Mesendoderm (in vitro differentiated cells): ENCODE measurements around the gene GPR176.
A peak's percentile ranks its signal among the peaks of the same experiment; 100 is the strongest.

ENCODE experiments used
- DNase-seq: peaks from one replicate; pipeline ENCODE4 v3.0.0; 2013
- H2AK5ac ChIP-seq: 2 replicates; pipeline ENCODE4 v1.6.1; 2013; ENCODE audit warnings: low read length, inconsistent platforms
- H2BK120ac ChIP-seq: 2 replicates; pipeline ENCODE4 v1.6.1; 2013; ENCODE audit warnings: low read depth, mild to moderate bottlenecking, low read length, moderate library complexity, mixed read lengths
- H2BK15ac ChIP-seq: replicated peaks from 2 replicates; pipeline ENCODE4 v1.6.1; 2013; ENCODE audit warnings: low read depth, mild to moderate bottlenecking, moderate library complexity
- H2BK5ac ChIP-seq: 2 replicates; pipeline ENCODE4 v1.6.1; 2013; ENCODE audit warnings: low read length, inconsistent platforms
- H3K18ac ChIP-seq: 2 replicates; pipeline ENCODE4 v1.6.1; 2013; ENCODE audit warnings: mild to moderate bottlenecking, low read length, mixed read lengths
- H3K23ac ChIP-seq: one replicate; pipeline ENCODE4 v1.6.1; 2013; ENCODE audit warnings: low read length
- H3K27ac ChIP-seq: 2 replicates; pipeline ENCODE4 v1.5.1; 2013; ENCODE audit warnings: low read depth, mild to moderate bottlenecking, inconsistent platforms, low read length, moderate library complexity
- H3K27me3 ChIP-seq: 2 replicates; pipeline ENCODE4 v1.6.1; 2013; ENCODE audit warnings: low read length, control low read depth, mild to moderate bottlenecking, inconsistent platforms; ENCODE audit not compliant: insufficient read depth, poor library complexity
- H3K36me3 ChIP-seq: 2 replicates; pipeline ENCODE4 v1.6.1; 2013; ENCODE audit warnings: low read length, inconsistent platforms; ENCODE audit not compliant: control insufficient read depth, insufficient read depth
- H3K4ac ChIP-seq: one replicate; pipeline ENCODE4 v1.6.1; 2013; ENCODE audit warnings: low read depth, mild to moderate bottlenecking, low read length, moderate library complexity
- H3K4me1 ChIP-seq: 2 replicates; pipeline ENCODE4 v1.6.1; 2013; ENCODE audit warnings: low read depth, low read length, inconsistent platforms; ENCODE audit not compliant: control insufficient read depth
- H3K4me2 ChIP-seq: 2 replicates; pipeline ENCODE4 v1.6.1; 2013; ENCODE audit warnings: low read length
- H3K4me3 ChIP-seq: 2 replicates; pipeline ENCODE4 v1.5.1; 2013; ENCODE audit warnings: mild to moderate bottlenecking, low read length
- H3K56ac ChIP-seq: one replicate; pipeline ENCODE4 v1.6.1; 2013; ENCODE audit warnings: low read length
- H3K79me1 ChIP-seq: 2 replicates; pipeline ENCODE4 v1.6.1; 2013; ENCODE audit warnings: low read length, inconsistent platforms
- H3K79me2 ChIP-seq: 2 replicates; pipeline ENCODE4 v1.6.1; 2013; ENCODE audit warnings: mild to moderate bottlenecking, low read length; ENCODE audit not compliant: control insufficient read depth, insufficient read depth
- H3K9ac ChIP-seq: 2 replicates; pipeline ENCODE4 v1.6.1; 2013; ENCODE audit warnings: low read length, inconsistent platforms
- H4K5ac ChIP-seq: one replicate; pipeline ENCODE4 v1.6.1; 2013; ENCODE audit warnings: low read length
- H4K8ac ChIP-seq: one replicate; pipeline ENCODE4 v1.6.1; 2013; ENCODE audit warnings: low read depth, mild to moderate bottlenecking, control low read depth, low read length, moderate library complexity
- WGBS: extraction: QIAGEN DNeasy Blood & Tissue Kit; methylation state at CpG from one replicate; pipeline ENCODE4 v1.1.7; 2013; ENCODE audit warnings: low lambda C conversion rate, missing lambda C conversion rate; ENCODE audit not compliant: insufficient coverage; ENCODE audit errors: extremely low coverage; 5-methylcytosine and 5-hydroxymethylcytosine counted together

GPR176 gene

GRCh38 chr15:39942101-39942752 lies 22.2 kb upstream of the GPR176 start:
- H3K23ac ChIP-seq = no peak overlapping the region
- H3K4ac ChIP-seq = peak overlapping the region; percentile 4
- H3K4me3 ChIP-seq = no peak overlapping the region
- H3K27ac ChIP-seq = no peak overlapping the region
- DNase-seq = peak; percentile 79
- H3K4me2 ChIP-seq = no peak overlapping the region
- H3K56ac ChIP-seq = no peak overlapping the region
- no peaks in the 10 kb centered on the region for H3K36me3 ChIP-seq
- no peak overlapping the region for H3K9ac ChIP-seq
- no peak overlapping the region for H4K8ac ChIP-seq
- H3K4me1 ChIP-seq = peaks cover 3% of the 10 kb centered on the region
- 100% methylated on average over 1 of the region's 3 CpGs for WGBS
- no peaks in the 10 kb centered on the region for H3K27me3 ChIP-seq
- no peak overlapping the region for H2BK5ac ChIP-seq
- H2BK120ac ChIP-seq = no peak overlapping the region
- H3K18ac ChIP-seq = no peak overlapping the region
- no peak overlapping the region for H2BK15ac ChIP-seq
- no peaks in the 10 kb centered on the region for H3K79me2 ChIP-seq
- no peaks in the 10 kb centered on the region for H3K79me1 ChIP-seq
- H2AK5ac ChIP-seq = no peak overlapping the region
- no peak overlapping the region for H4K5ac ChIP-seq

- Histone ChIP-seq H2BK5ac (no peak overlapping the region), H2BK15ac (no peak overlapping the region), H3K27ac (no peak overlapping the region), H3K23ac (no peak overlapping the region), H3K9ac (no peak overlapping the region), H3K79me1 (no peaks in the 10 kb centered on the region), H3K36me3 (no peaks in the 10 kb centered on the region), H2AK5ac (no peak overlapping the region), H4K8ac (no peak overlapping the region), H3K4ac (no peak overlapping the region), H3K56ac (no peak overlapping the region), H3K4me1 (peaks cover 3% of the 10 kb centered on the region), H3K4me3 (no peak overlapping the region), H4K5ac (no peak overlapping the region), H3K27me3 (no peaks in the 10 kb centered on the region), H3K79me2 (no peaks in the 10 kb centered on the region), H3K18ac (no peak overlapping the region), H2BK120ac (no peak overlapping the region), H3K4me2 (no peak overlapping the region)
- no CpG with 5 or more reads among the region's 6 CpGs for WGBS
- DNase-seq = peak; percentile 44
Observed at GRCh38 chr15:39939487-39940452, 19.7 kb upstream of the GPR176 start.

DNA sequence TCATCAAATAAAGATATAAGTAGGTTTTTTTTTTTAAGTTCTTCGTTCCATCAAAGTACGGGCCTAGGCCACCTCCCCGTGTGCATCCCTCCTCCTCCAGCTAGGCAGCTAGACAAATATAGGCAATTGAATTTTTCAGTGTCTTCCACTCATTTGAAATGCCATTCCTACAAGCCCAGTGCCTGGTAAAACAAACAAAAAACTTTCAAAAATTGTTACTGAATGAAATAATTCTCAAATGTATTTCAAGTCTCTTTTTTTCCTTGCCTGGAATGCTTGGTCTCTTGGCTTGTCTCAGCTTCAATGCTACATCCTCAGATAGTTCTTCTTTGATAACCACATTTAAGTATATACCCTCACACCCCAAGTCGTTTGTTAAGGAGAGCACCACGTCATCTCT lies 17.6 kb upstream of the GPR176 start:
- no peak overlapping the region for H4K5ac ChIP-seq
- H2AK5ac ChIP-seq = no peak overlapping the region
- no peak overlapping the region for H4K8ac ChIP-seq
- H3K4me3 ChIP-seq = no peak overlapping the region
- no peak overlapping the region for H2BK5ac ChIP-seq
- no peaks in the 10 kb centered on the region for H3K27me3 ChIP-seq
- H2BK120ac ChIP-seq = no peak overlapping the region
- H3K56ac ChIP-seq = no peak overlapping the region
- DNase-seq = no peak
- H2BK15ac ChIP-seq = no peak overlapping the region
- no peaks in the 10 kb centered on the region for H3K36me3 ChIP-seq
- H3K4ac ChIP-seq = no peak overlapping the region
- H3K23ac ChIP-seq = no peak overlapping the region
- H3K18ac ChIP-seq = no peak overlapping the region
- H3K9ac ChIP-seq = no peak overlapping the region
- no peaks in the 10 kb centered on the region for H3K79me1 ChIP-seq
- H3K79me2 ChIP-seq = no peaks in the 10 kb centered on the region
- no peak overlapping the region for H3K27ac ChIP-seq
- peaks cover 2% of the 10 kb centered on the region for H3K4me1 ChIP-seq
- no CpG with 5 or more reads among the region's 5 CpGs for WGBS
- no peak overlapping the region for H3K4me2 ChIP-seq

- H3K9ac ChIP-seq = no peak overlapping the region
- H3K4me1 ChIP-seq = no peaks in the 10 kb centered on the region
- no peak overlapping the region for H3K23ac ChIP-seq
- no peak overlapping the region for H2BK120ac ChIP-seq
- H2AK5ac ChIP-seq = no peak overlapping the region
- H3K36me3 ChIP-seq = no peaks in the 10 kb centered on the region
- no peak for DNase-seq
- no peak overlapping the region for H3K56ac ChIP-seq
- no peak overlapping the region for H3K4me3 ChIP-seq
- H2BK15ac ChIP-seq = no peak overlapping the region
- H3K79me2 ChIP-seq = no peaks in the 10 kb centered on the region
- H3K27me3 ChIP-seq = no peaks in the 10 kb centered on the region
- H3K79me1 ChIP-seq = no peaks in the 10 kb centered on the region
- H4K8ac ChIP-seq = no peak overlapping the region
- WGBS = no CpG with 5 or more reads among the region's 3 CpGs
- H4K5ac ChIP-seq = no peak overlapping the region
- no peak overlapping the region for H3K4ac ChIP-seq
- no peak overlapping the region for H2BK5ac ChIP-seq
- H3K18ac ChIP-seq = no peak overlapping the region
- no peak overlapping the region for H3K4me2 ChIP-seq
- no peak overlapping the region for H3K27ac ChIP-seq
Observed at GRCh38 chr15:39936681-39937080, 16.6 kb upstream of the GPR176 start.

GRCh38 chr15:39936187-39936586 lies 16.1 kb upstream of the GPR176 start:
- WGBS = no CpG with 5 or more reads among the region's 7 CpGs
- H3K4me1 ChIP-seq = no peaks in the 10 kb centered on the region
- H3K27ac ChIP-seq = no peak overlapping the region

More at GRCh38 chr15:39936187-39936586, 16.1 kb upstream of the GPR176 start:
- Histone ChIP-seq H3K27me3 (no peaks in the 10 kb centered on the region), H2AK5ac (no peak overlapping the region), H4K8ac (no peak overlapping the region), H2BK120ac (no peak overlapping the region), H2BK5ac (no peak overlapping the region), H3K4ac (no peak overlapping the region), H3K79me2 (no peaks in the 10 kb centered on the region), H2BK15ac (no peak overlapping the region), H3K18ac (no peak overlapping the region), H3K4me2 (no peak overlapping the region), H3K4me3 (no peak overlapping the region), H3K9ac (no peak overlapping the region), H3K36me3 (no peaks in the 10 kb centered on the region), H3K23ac (no peak overlapping the region), H3K56ac (no peak overlapping the region), H4K5ac (no peak overlapping the region), H3K79me1 (no peaks in the 10 kb centered on the region)
- no peak for DNase-seq
